K562 (cell line): Measurements from ENCODE around the gene DNASE2. TPM values are rescaled to one million over a fixed set of nuclear protein-coding genes. Genes with fewer than 3 reads are reported as not detected.

Experiments
- ZNF212 ChIP-seq: fragments of 450-650 bp; formaldehyde crosslinking; IDR thresholded peaks from 2 replicates; pipeline ENCODE4 v1.4.0; 2020; ENCODE audit warnings: mild to moderate bottlenecking
- polyA plus RNA-seq, 8 experiments: library from polyadenylated mRNA; depleted of rRNA in 4 of 8; stranded (reverse) in 5 of 8; unstranded in 3 of 8; fragments of >200 nt; fragmentation: Nextera tagmentation in 2 of 8; fragmentation: Illumina TruSeq in 1 of 8; extraction: Ambion mirVana in 2 of 8; extraction: Trizol in 1 of 8; gene quantifications; 2 replicates each; pipeline versions ENCODE4 v1.2.1 to v1.2.3, GENCODE V29; 2011 to 2014; ENCODE audit warnings: inconsistent platforms in 1 of 8, missing spikeins in 1 of 8
- total RNA-seq, 7 experiments: library from RNA; depleted of rRNA in 6 of 7; stranded (reverse); fragments of >200 nt in 6 of 7; fragmentation: Illumina TruSeq in 2 of 7; extraction: Trizol in 2 of 7; gene quantifications; 2 replicates each; pipeline versions ENCODE4 v1.2.1 to v1.2.3, GENCODE V29; 2011 to 2021; ENCODE audit warnings: low replicate concordance in 1 of 7
- TF ChIP-seq, protein P1 (sequence below): fragments of 250-450 bp; sonication (Bioruptor Pico); IDR thresholded peaks from 2 replicates; pipeline ENCODE4 v1.8.0; 2021; ENCODE audit warnings: moderate library complexity, mild to moderate bottlenecking, inconsistent platforms
- TF ChIP-seq, protein P2 (sequence below): fragments of 250-450 bp; sonication (Bioruptor Pico); IDR thresholded peaks from 2 replicates; pipeline ENCODE4 v1.5.0; 2021
- TF ChIP-seq, protein P3 (sequence below): fragments of 200-600 bp; sonication (generic); IDR thresholded peaks from one replicate; pipeline ENCODE4 v1.6.1; 2012; ENCODE audit warnings: mild to moderate bottlenecking, low read depth, low read length, inconsistent platforms
- TF ChIP-seq, protein P4 (sequence below): fragments of 200-800 bp; sonication (Bioruptor generic); IDR thresholded peaks from 2 replicates; pipeline ENCODE4 v1.6.1; 2017; ENCODE audit warnings: missing genetic modification characterization, missing compliant biosample characterization
- TF ChIP-seq, protein P5 (sequence below): fragments of 250-450 bp; sonication (Bioruptor Pico); IDR thresholded peaks from 2 replicates; pipeline ENCODE4 v1.4.0; 2020; ENCODE audit warnings: mild to moderate bottlenecking, moderate library complexity

Gene DNASE2
- total and polyA plus RNA-seq, 9 of the 15 experiments (the other 6 are each of a cell fraction or from before 2014, with no cell fraction given), result 4.4 to 27.0 (median 20.2) TPM

DNA sequence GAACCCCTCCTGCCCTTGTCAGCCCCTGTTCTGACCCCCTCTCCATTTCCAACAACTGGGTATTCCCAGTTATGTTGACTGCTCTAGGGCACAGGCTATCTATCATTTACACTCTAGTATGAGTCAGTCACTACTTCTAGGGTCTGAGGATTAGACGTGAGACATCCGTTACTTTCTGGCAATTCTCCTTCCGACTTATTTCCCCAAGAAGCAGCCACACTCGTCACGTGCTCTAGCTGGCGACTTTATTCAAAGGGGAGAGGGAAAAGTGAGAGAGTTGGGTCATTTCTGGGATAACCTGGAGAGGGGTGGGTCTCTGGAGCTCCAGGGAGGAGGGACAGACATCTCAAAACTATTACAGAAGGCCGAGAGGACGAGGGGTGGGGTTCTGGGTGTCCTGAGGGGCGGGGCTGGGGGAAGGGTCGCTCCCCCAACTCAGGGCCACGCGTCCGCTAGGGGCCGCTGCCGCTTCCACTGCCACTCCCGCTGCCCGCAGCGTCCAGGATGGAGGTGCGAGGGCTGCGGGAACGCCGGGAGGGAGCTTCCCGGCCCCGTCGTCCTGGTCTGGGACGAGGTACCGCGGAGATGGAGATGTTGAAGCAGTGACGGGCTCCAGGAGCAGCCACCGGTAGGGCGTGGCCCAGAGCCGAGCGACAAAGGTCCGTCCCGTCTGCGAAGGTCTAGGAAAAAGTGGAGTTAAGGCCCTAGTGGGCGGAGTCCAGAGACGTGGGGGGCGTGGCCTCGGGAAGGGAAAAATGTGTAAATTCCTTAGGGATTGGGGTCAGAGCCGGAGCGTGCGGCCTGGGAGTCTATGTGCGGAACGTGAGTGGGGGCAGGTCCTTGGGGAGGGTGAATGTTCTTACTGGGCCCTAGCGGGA, 55.8 kb downstream of the DNASE2 start (continued):
- TF ChIP-seq, protein P1, sequence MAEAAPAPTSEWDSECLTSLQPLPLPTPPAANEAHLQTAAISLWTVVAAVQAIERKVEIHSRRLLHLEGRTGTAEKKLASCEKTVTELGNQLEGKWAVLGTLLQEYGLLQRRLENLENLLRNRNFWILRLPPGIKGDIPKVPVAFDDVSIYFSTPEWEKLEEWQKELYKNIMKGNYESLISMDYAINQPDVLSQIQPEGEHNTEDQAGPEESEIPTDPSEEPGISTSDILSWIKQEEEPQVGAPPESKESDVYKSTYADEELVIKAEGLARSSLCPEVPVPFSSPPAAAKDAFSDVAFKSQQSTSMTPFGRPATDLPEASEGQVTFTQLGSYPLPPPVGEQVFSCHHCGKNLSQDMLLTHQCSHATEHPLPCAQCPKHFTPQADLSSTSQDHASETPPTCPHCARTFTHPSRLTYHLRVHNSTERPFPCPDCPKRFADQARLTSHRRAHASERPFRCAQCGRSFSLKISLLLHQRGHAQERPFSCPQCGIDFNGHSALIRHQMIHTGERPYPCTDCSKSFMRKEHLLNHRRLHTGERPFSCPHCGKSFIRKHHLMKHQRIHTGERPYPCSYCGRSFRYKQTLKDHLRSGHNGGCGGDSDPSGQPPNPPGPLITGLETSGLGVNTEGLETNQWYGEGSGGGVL (CRISPR knock-in tag), result no peak
- TF ChIP-seq, protein P2, sequence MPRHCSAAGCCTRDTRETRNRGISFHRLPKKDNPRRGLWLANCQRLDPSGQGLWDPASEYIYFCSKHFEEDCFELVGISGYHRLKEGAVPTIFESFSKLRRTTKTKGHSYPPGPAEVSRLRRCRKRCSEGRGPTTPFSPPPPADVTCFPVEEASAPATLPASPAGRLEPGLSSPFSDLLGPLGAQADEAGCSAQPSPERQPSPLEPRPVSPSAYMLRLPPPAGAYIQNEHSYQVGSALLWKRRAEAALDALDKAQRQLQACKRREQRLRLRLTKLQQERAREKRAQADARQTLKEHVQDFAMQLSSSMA (CRISPR knock-in tag), result no peak
- TF ChIP-seq, protein P3, sequence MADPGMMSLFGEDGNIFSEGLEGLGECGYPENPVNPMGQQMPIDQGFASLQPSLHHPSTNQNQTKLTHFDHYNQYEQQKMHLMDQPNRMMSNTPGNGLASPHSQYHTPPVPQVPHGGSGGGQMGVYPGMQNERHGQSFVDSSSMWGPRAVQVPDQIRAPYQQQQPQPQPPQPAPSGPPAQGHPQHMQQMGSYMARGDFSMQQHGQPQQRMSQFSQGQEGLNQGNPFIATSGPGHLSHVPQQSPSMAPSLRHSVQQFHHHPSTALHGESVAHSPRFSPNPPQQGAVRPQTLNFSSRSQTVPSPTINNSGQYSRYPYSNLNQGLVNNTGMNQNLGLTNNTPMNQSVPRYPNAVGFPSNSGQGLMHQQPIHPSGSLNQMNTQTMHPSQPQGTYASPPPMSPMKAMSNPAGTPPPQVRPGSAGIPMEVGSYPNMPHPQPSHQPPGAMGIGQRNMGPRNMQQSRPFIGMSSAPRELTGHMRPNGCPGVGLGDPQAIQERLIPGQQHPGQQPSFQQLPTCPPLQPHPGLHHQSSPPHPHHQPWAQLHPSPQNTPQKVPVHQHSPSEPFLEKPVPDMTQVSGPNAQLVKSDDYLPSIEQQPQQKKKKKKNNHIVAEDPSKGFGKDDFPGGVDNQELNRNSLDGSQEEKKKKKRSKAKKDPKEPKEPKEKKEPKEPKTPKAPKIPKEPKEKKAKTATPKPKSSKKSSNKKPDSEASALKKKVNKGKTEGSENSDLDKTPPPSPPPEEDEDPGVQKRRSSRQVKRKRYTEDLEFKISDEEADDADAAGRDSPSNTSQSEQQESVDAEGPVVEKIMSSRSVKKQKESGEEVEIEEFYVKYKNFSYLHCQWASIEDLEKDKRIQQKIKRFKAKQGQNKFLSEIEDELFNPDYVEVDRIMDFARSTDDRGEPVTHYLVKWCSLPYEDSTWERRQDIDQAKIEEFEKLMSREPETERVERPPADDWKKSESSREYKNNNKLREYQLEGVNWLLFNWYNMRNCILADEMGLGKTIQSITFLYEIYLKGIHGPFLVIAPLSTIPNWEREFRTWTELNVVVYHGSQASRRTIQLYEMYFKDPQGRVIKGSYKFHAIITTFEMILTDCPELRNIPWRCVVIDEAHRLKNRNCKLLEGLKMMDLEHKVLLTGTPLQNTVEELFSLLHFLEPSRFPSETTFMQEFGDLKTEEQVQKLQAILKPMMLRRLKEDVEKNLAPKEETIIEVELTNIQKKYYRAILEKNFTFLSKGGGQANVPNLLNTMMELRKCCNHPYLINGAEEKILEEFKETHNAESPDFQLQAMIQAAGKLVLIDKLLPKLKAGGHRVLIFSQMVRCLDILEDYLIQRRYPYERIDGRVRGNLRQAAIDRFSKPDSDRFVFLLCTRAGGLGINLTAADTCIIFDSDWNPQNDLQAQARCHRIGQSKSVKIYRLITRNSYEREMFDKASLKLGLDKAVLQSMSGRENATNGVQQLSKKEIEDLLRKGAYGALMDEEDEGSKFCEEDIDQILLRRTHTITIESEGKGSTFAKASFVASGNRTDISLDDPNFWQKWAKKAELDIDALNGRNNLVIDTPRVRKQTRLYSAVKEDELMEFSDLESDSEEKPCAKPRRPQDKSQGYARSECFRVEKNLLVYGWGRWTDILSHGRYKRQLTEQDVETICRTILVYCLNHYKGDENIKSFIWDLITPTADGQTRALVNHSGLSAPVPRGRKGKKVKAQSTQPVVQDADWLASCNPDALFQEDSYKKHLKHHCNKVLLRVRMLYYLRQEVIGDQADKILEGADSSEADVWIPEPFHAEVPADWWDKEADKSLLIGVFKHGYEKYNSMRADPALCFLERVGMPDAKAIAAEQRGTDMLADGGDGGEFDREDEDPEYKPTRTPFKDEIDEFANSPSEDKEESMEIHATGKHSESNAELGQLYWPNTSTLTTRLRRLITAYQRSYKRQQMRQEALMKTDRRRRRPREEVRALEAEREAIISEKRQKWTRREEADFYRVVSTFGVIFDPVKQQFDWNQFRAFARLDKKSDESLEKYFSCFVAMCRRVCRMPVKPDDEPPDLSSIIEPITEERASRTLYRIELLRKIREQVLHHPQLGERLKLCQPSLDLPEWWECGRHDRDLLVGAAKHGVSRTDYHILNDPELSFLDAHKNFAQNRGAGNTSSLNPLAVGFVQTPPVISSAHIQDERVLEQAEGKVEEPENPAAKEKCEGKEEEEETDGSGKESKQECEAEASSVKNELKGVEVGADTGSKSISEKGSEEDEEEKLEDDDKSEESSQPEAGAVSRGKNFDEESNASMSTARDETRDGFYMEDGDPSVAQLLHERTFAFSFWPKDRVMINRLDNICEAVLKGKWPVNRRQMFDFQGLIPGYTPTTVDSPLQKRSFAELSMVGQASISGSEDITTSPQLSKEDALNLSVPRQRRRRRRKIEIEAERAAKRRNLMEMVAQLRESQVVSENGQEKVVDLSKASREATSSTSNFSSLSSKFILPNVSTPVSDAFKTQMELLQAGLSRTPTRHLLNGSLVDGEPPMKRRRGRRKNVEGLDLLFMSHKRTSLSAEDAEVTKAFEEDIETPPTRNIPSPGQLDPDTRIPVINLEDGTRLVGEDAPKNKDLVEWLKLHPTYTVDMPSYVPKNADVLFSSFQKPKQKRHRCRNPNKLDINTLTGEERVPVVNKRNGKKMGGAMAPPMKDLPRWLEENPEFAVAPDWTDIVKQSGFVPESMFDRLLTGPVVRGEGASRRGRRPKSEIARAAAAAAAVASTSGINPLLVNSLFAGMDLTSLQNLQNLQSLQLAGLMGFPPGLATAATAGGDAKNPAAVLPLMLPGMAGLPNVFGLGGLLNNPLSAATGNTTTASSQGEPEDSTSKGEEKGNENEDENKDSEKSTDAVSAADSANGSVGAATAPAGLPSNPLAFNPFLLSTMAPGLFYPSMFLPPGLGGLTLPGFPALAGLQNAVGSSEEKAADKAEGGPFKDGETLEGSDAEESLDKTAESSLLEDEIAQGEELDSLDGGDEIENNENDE, result no peak
- TF ChIP-seq, protein P4, sequence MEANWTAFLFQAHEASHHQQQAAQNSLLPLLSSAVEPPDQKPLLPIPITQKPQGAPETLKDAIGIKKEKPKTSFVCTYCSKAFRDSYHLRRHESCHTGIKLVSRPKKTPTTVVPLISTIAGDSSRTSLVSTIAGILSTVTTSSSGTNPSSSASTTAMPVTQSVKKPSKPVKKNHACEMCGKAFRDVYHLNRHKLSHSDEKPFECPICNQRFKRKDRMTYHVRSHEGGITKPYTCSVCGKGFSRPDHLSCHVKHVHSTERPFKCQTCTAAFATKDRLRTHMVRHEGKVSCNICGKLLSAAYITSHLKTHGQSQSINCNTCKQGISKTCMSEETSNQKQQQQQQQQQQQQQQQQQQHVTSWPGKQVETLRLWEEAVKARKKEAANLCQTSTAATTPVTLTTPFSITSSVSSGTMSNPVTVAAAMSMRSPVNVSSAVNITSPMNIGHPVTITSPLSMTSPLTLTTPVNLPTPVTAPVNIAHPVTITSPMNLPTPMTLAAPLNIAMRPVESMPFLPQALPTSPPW (CRISPR knock-in tag), result peak; percentile 64
- no peak for TF ChIP-seq ZNF212 (CRISPR knock-in tag)
- TF ChIP-seq, protein P5, sequence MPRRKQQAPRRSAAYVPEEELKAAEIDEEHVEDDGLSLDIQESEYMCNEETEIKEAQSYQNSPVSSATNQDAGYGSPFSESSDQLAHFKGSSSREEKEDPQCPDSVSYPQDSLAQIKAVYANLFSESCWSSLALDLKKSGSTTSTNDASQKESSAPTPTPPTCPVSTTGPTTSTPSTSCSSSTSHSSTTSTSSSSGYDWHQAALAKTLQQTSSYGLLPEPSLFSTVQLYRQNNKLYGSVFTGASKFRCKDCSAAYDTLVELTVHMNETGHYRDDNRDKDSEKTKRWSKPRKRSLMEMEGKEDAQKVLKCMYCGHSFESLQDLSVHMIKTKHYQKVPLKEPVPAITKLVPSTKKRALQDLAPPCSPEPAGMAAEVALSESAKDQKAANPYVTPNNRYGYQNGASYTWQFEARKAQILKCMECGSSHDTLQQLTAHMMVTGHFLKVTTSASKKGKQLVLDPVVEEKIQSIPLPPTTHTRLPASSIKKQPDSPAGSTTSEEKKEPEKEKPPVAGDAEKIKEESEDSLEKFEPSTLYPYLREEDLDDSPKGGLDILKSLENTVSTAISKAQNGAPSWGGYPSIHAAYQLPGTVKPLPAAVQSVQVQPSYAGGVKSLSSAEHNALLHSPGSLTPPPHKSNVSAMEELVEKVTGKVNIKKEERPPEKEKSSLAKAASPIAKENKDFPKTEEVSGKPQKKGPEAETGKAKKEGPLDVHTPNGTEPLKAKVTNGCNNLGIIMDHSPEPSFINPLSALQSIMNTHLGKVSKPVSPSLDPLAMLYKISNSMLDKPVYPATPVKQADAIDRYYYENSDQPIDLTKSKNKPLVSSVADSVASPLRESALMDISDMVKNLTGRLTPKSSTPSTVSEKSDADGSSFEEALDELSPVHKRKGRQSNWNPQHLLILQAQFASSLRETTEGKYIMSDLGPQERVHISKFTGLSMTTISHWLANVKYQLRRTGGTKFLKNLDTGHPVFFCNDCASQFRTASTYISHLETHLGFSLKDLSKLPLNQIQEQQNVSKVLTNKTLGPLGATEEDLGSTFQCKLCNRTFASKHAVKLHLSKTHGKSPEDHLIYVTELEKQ (CRISPR knock-in tag), result no peak
